NT2/D1 (cell line): Measurements from ENCODE around the gene CCDC197.

Experiments
- DNase-seq: peaks from one replicate; pipeline ENCODE4 v3.0.0-alpha.2; 2011; ENCODE audit warnings: low read depth, low spot score
- H3K27me3 ChIP-seq: 2 replicates; pipeline ENCODE4 v1.6.0; 2011; ENCODE audit warnings: mild to moderate bottlenecking; ENCODE audit not compliant: insufficient read length, insufficient read depth
- H3K36me3 ChIP-seq: 2 replicates; pipeline ENCODE4 v1.6.1; 2011; ENCODE audit warnings: mild to moderate bottlenecking, low read length, mixed read lengths; ENCODE audit not compliant: insufficient read depth, insufficient read length
- H3K4me1 ChIP-seq: 2 replicates; pipeline ENCODE4 v1.5.1; 2011; ENCODE audit not compliant: insufficient read depth, insufficient read length
- H3K4me3 ChIP-seq: 2 replicates; pipeline ENCODE4 v1.5.1; 2011; ENCODE audit warnings: low read depth; ENCODE audit not compliant: insufficient read length
- H3K9ac ChIP-seq: 2 replicates; pipeline ENCODE4 v1.6.0; 2011; ENCODE audit warnings: low read depth; ENCODE audit not compliant: insufficient read length
- H3K9me3 ChIP-seq: 2 replicates; pipeline ENCODE4 v1.5.1; 2011; ENCODE audit warnings: mild to moderate bottlenecking, low read length; ENCODE audit not compliant: insufficient read depth
- SUZ12 ChIP-seq: IDR thresholded peaks from 2 replicates; pipeline ENCODE4 v1.6.1; 2011; ENCODE audit not compliant: insufficient read length, insufficient read depth; ENCODE audit errors: extremely low read depth
- YY1 ChIP-seq: IDR thresholded peaks from 2 replicates; pipeline ENCODE4 v1.6.1; 2011; ENCODE audit not compliant: insufficient read length, insufficient read depth
- ZNF274 ChIP-seq: IDR thresholded peaks from 2 replicates; pipeline ENCODE4 v1.6.1; 2011; ENCODE audit warnings: mild to moderate bottlenecking, low read depth, low read length

The CCDC197 gene

GRCh38 chr14:93997082-93997481, at the start of gene CCDC197:
TSS of gene CCDC197 (plus strand) at chr14:93997301. CDS start at chr14:93998132, 831 bp downstream.
- Histone ChIP-seq H3K9ac (no peak within 1 kb of the TSS), H3K4me1 (peaks cover 17% of the 10 kb centered on the region), H3K4me3 (no peak within 1 kb of the TSS), H3K27me3 (peaks cover 16% of the 10 kb centered on the region), H3K36me3 (no peaks in the 10 kb centered on the region), H3K9me3 (no peaks in the 10 kb centered on the region)
- DNase-seq, result no peak
- TF ChIP-seq YY1 (no peak), SUZ12 (no peak), ZNF274 (no peak)

GRCh38 chr14:93949511-93950075, 47.5 kb upstream of the CCDC197 start:
- Histone ChIP-seq H3K27me3 (no peaks in the 10 kb centered on the region), H3K4me1 (peaks cover 9% of the 10 kb centered on the region), H3K9me3 (no peaks in the 10 kb centered on the region), H3K9ac (no peak overlapping the region), H3K36me3 (no peaks in the 10 kb centered on the region), H3K4me3 (no peak overlapping the region)
- DNase-seq, result no peak
- TF ChIP-seq YY1 (no peak), ZNF274 (no peak), SUZ12 (no peak)

- Histone ChIP-seq H3K9me3 (no peaks in the 10 kb centered on the region), H3K9ac (no peak overlapping the region), H3K4me3 (no peak overlapping the region), H3K36me3 (no peaks in the 10 kb centered on the region), H3K4me1 (peaks cover 13% of the 10 kb centered on the region), H3K27me3 (no peaks in the 10 kb centered on the region)
- TF ChIP-seq ZNF274 (no peak), YY1 (no peak), SUZ12 (no peak)
- no peak for DNase-seq
Observed at GRCh38 chr14:93950948-93951634, 46.0 kb upstream of the CCDC197 start.

GRCh38 chr14:93951635-93952540, 45.2 kb upstream of the CCDC197 start:
- H3K4me1 ChIP-seq, result peaks cover 17% of the 10 kb centered on the region
- H3K9me3 ChIP-seq, result no peaks in the 10 kb centered on the region
- no peak for DNase-seq
- H3K36me3 ChIP-seq, result no peaks in the 10 kb centered on the region
- TF ChIP-seq YY1, result no peak
- H3K9ac ChIP-seq, result no peak overlapping the region
- no peak overlapping the region for H3K4me3 ChIP-seq
- H3K27me3 ChIP-seq, result no peaks in the 10 kb centered on the region

GRCh38 chr14:93952829-93953228, 44.3 kb upstream of the CCDC197 start:
- Histone ChIP-seq H3K4me1 (peaks cover 15% of the 10 kb centered on the region), H3K36me3 (no peaks in the 10 kb centered on the region), H3K9ac (no peak overlapping the region), H3K27me3 (peaks cover under 1% of the 10 kb centered on the region), H3K9me3 (no peaks in the 10 kb centered on the region), H3K4me3 (no peak overlapping the region)
- TF ChIP-seq ZNF274, result no peak
- TF ChIP-seq YY1, result no peak
- no peak for TF ChIP-seq SUZ12
- no peak for DNase-seq

- Histone ChIP-seq H3K9me3 (no peaks in the 10 kb centered on the region), H3K27me3 (peaks cover 5% of the 10 kb centered on the region), H3K36me3 (no peaks in the 10 kb centered on the region), H3K4me1 (peaks cover 17% of the 10 kb centered on the region), H3K4me3 (no peak overlapping the region), H3K9ac (no peak overlapping the region)
- TF ChIP-seq SUZ12 (no peak), YY1 (no peak), ZNF274 (no peak)
- no peak for DNase-seq
Observed at GRCh38 chr14:93953263-93953662, 43.8 kb upstream of the CCDC197 start.

GRCh38 chr14:93953739-93954515, 43.2 kb upstream of the CCDC197 start:
- H3K36me3 ChIP-seq, result no peaks in the 10 kb centered on the region
- TF ChIP-seq SUZ12 (no peak), YY1 (no peak), ZNF274 (no peak)
- H3K27me3 ChIP-seq, result peaks cover 6% of the 10 kb centered on the region
- H3K4me3 ChIP-seq, result no peak overlapping the region
- no peaks in the 10 kb centered on the region for H3K9me3 ChIP-seq
- no peak overlapping the region for H3K9ac ChIP-seq
- peaks cover 22% of the 10 kb centered on the region for H3K4me1 ChIP-seq
- DNase-seq, result no peak
